H1 (cell line): Measurements from ENCODE around the gene ITPR1. TPM values are rescaled to one million over a fixed set of nuclear protein-coding genes. Genes with fewer than 3 reads are reported as not detected.

Experiments used
- CTCF ChIA-PET: fragments of 300-600 bp; sonication (Branson Sonifier 250); formaldehyde crosslinking; loops from one replicate; lab custom pipeline; 2021; ENCODE audit not compliant: partially characterized antibody; lab: Charles Lee
- POLR2A ChIA-PET: fragments of 300-600 bp; sonication (Branson Sonifier 250); formaldehyde crosslinking; loops from one replicate; lab custom pipeline; 2021; ENCODE audit warnings: inconsistent platforms; ENCODE audit not compliant: partially characterized antibody; lab: Charles Lee
- DNase-seq, 2 experiments: peaks; one replicate each; pipeline versions ENCODE4 v3.0.0 to v3.0.0-alpha.2; 2010 to 2022; ENCODE audit warnings: low spot score in 2 of 2, low read depth in 1 of 2, mixed read lengths in 1 of 2
- FAIRE-seq: peaks from 2 replicates; lab custom pipeline; 2011; peaks lifted over from hg19 to GRCh38; lab: Jason Lieb, UNC
- H2AFZ ChIP-seq: 2 replicates; pipeline ENCODE4 v1.8.1; 2012; ENCODE audit warnings: low read length, inconsistent platforms
- H2AK5ac ChIP-seq: 2 replicates; pipeline ENCODE4 v1.6.1; 2013; ENCODE audit warnings: low read depth, low read length
- H2BK120ac ChIP-seq: replicated peaks from 2 replicates; pipeline ENCODE3; 2013; ENCODE audit warnings: low read depth, low read length, inconsistent platforms
- H2BK12ac ChIP-seq: 2 replicates; pipeline ENCODE4 v1.6.1; 2013; ENCODE audit warnings: low read depth, low read length
- H2BK15ac ChIP-seq: 2 replicates; pipeline ENCODE4 v1.6.1; 2013; ENCODE audit warnings: low read length
- H2BK20ac ChIP-seq: 2 replicates; pipeline ENCODE4 v1.6.1; 2013; ENCODE audit warnings: low read length
- H2BK5ac ChIP-seq: 2 replicates; pipeline ENCODE4 v1.6.1; 2013; ENCODE audit warnings: low read depth, low read length
- H3K14ac ChIP-seq: 2 replicates; pipeline ENCODE4 v1.6.1; 2013; ENCODE audit warnings: inconsistent platforms; ENCODE audit not compliant: insufficient read length
- H3K18ac ChIP-seq: 2 replicates; pipeline ENCODE4 v1.6.1; 2013; ENCODE audit warnings: low read length; ENCODE audit errors: extremely low read depth
- H3K23ac ChIP-seq: 2 replicates; pipeline ENCODE4 v1.6.1; 2013; ENCODE audit warnings: inconsistent platforms; ENCODE audit not compliant: insufficient read length
- H3K23me2 ChIP-seq: 2 replicates; pipeline ENCODE4 v1.6.1; 2013; ENCODE audit warnings: low read depth, low read length
- H3K27ac ChIP-seq: 2 replicates; pipeline ENCODE4 v1.6.1; 2011; ENCODE audit warnings: low read depth, low read length, inconsistent platforms
- H3K27me3 ChIP-seq, 4 experiments: replicated peaks in 1 of 4; 1 replicate in 1 of 4; 2 replicates in 3 of 4; pipeline versions ENCODE4 v1.6.1 to v1.8.1; 2011 to 2013; ENCODE audit warnings: low read length in 3 of 4, mild to moderate bottlenecking in 3 of 4, inconsistent platforms in 2 of 4, mixed read lengths in 2 of 4, moderate library complexity in 1 of 4; ENCODE audit not compliant: control insufficient read depth in 3 of 4, insufficient read depth in 3 of 4; ENCODE audit errors: extremely low read depth in 1 of 4
- H3K36me3 ChIP-seq, 4 experiments: 2 replicates each; pipeline versions ENCODE4 v1.6.1 to v1.8.1; 2011 to 2013; ENCODE audit warnings: mild to moderate bottlenecking in 4 of 4, low read length in 3 of 4, moderate library complexity in 2 of 4, control low read depth in 1 of 4, inconsistent platforms in 1 of 4; ENCODE audit not compliant: insufficient read depth in 4 of 4, control insufficient read depth in 2 of 4
- H3K4ac ChIP-seq: replicated peaks from 2 replicates; pipeline ENCODE3; 2013; ENCODE audit warnings: low read length, low read depth, mixed read lengths, inconsistent platforms; ENCODE audit not compliant: insufficient read length
- H3K4me1 ChIP-seq, 4 experiments: replicated peaks in 1 of 4; 1 replicate in 1 of 4; 2 replicates in 3 of 4; pipeline versions ENCODE4 v1.6.1 to v1.8.1; 2011 to 2013; ENCODE audit warnings: low read length in 3 of 4, inconsistent platforms in 2 of 4, mixed read lengths in 1 of 4; ENCODE audit not compliant: insufficient read depth in 4 of 4, control insufficient read depth in 3 of 4
- H3K4me2 ChIP-seq, 2 experiments: 2 replicates each; pipeline versions ENCODE4 v1.6.1 to v1.8.1; 2011 to 2013; ENCODE audit warnings: low read depth in 2 of 2, low read length in 2 of 2, control low read depth in 1 of 2, inconsistent platforms in 1 of 2, mild to moderate bottlenecking in 1 of 2; ENCODE audit not compliant: insufficient read depth in 1 of 2
- H3K4me3 ChIP-seq, 4 experiments: fragments of 200-600, 300-600 bp in 1 of 4; sonication (generic), shearing (Covaris generic), sonication (Bioruptor Twin) in 1 of 4; 2 replicates each; pipeline versions ENCODE4 v1.5.1 to v1.8.1; 2011 to 2016; ENCODE audit warnings: low read length in 4 of 4, low read depth in 3 of 4, control low read depth in 2 of 4, inconsistent platforms in 2 of 4, mild to moderate bottlenecking in 2 of 4, mixed read lengths in 1 of 4, moderate library complexity in 1 of 4; ENCODE audit not compliant: insufficient read depth in 2 of 4; ENCODE audit errors: extremely low read depth in 1 of 4
- H3K56ac ChIP-seq: replicated peaks from 2 replicates; pipeline ENCODE3; 2013; ENCODE audit warnings: low read depth, mild to moderate bottlenecking, mixed read lengths, low read length, inconsistent platforms; ENCODE audit not compliant: insufficient read length
- H3K79me1 ChIP-seq: 2 replicates; pipeline ENCODE4 v1.6.1; 2013; ENCODE audit warnings: low read depth, low read length, control low read depth
- H3K79me2 ChIP-seq, 2 experiments: 2 replicates each; pipeline versions ENCODE4 v1.6.1 to v1.8.1; 2012 to 2013; ENCODE audit warnings: low read length in 2 of 2, mild to moderate bottlenecking in 2 of 2, inconsistent platforms in 1 of 2; ENCODE audit not compliant: insufficient read depth in 2 of 2, control insufficient read depth in 1 of 2
- H3K9ac ChIP-seq, 4 experiments: replicated peaks in 1 of 4; 1 replicate in 1 of 4; 2 replicates in 3 of 4; pipeline versions ENCODE4 v1.6.1 to v1.8.1; 2011 to 2013; ENCODE audit warnings: low read depth in 3 of 4, low read length in 3 of 4, control low read depth in 2 of 4, mild to moderate bottlenecking in 2 of 4, moderate library complexity in 2 of 4, inconsistent platforms in 1 of 4; ENCODE audit errors: extremely low read depth in 1 of 4
- H3K9me3 ChIP-seq, 2 experiments: 2 replicates each; pipeline versions ENCODE4 v1.6.1 to v1.8.1; 2012 to 2013; ENCODE audit warnings: mild to moderate bottlenecking in 2 of 2, moderate library complexity in 2 of 2, control low read depth in 1 of 2, inconsistent platforms in 1 of 2, low read depth in 1 of 2, low read length in 1 of 2, mixed read lengths in 1 of 2; ENCODE audit not compliant: insufficient read depth in 2 of 2
- H4K20me1 ChIP-seq, 2 experiments: replicated peaks in 1 of 2; 2 replicates each; pipeline versions ENCODE3 to v1.8.1; 2011 to 2013; ENCODE audit warnings: inconsistent platforms in 2 of 2, low read length in 2 of 2, mild to moderate bottlenecking in 1 of 2; ENCODE audit not compliant: insufficient read depth in 2 of 2, control insufficient read depth in 1 of 2
- H4K5ac ChIP-seq: 2 replicates; pipeline ENCODE4 v1.6.1; 2013; ENCODE audit warnings: low read length, low read depth, mixed read lengths, inconsistent platforms; ENCODE audit not compliant: insufficient read length
- H4K8ac ChIP-seq: 2 replicates; pipeline ENCODE4 v1.8.0; 2013; ENCODE audit warnings: mild to moderate bottlenecking, moderate library complexity, low read length, inconsistent platforms; ENCODE audit not compliant: insufficient read depth; ENCODE audit errors: extremely low read depth
- H4K91ac ChIP-seq: replicated peaks from 2 replicates; pipeline ENCODE3; 2013; ENCODE audit warnings: low read length, mixed read lengths, inconsistent platforms; ENCODE audit not compliant: insufficient read length
- CHD1 ChIP-seq: IDR thresholded peaks from 2 replicates; pipeline ENCODE4 v1.6.1; 2012; ENCODE audit warnings: low read depth, low read length, improper control_type of control experiment
- GABPA ChIP-seq: IDR thresholded peaks from 2 replicates; pipeline ENCODE4 v1.6.1; 2011; ENCODE audit warnings: mild to moderate bottlenecking, low read length, moderate library complexity, borderline replicate concordance; ENCODE audit not compliant: insufficient read depth
- GTF2F1 ChIP-seq: IDR thresholded peaks from 2 replicates; pipeline ENCODE4 v1.6.1; 2012; ENCODE audit warnings: low read depth, low read length, improper control_type of control experiment, borderline replicate concordance
- SAP30 ChIP-seq: fragments of 300-600 bp; sonication (generic); IDR thresholded peaks from 2 replicates; pipeline ENCODE4 v1.7.1; 2012; ENCODE audit warnings: low read length, moderate library complexity, mild to moderate bottlenecking, inconsistent platforms; ENCODE audit not compliant: insufficient read depth, insufficient replicate concordance
- TEAD4 ChIP-seq: IDR thresholded peaks from 2 replicates; pipeline ENCODE4 v1.6.1; 2012; ENCODE audit warnings: low read depth, low read length, inconsistent platforms, mixed read lengths
- USF2 ChIP-seq: IDR thresholded peaks from 2 replicates; pipeline ENCODE4 v1.6.1; 2011; ENCODE audit warnings: low read length, improper control_type of control experiment
- WGBS, 2 experiments: shearing (Covaris generic) in 1 of 2; methylation state at CpG; one replicate each; pipeline versions ENCODE4 v1.1.6 to v1.1.7; 2013 to 2015; ENCODE audit warnings: low lambda C conversion rate in 2 of 2, mixed read lengths in 2 of 2, inconsistent platforms in 1 of 2, low coverage in 1 of 2, missing lambda C conversion rate in 1 of 2; ENCODE audit not compliant: insufficient replicate concordance in 2 of 2, insufficient coverage in 1 of 2, insufficient read length in 1 of 2; ENCODE audit errors: extremely low coverage in 1 of 2, missing lambda C conversion rate in 1 of 2; 5-methylcytosine and 5-hydroxymethylcytosine counted together
- polyA plus RNA-seq, 7 experiments: library from polyadenylated mRNA; depleted of rRNA in 3 of 7; stranded (reverse) in 5 of 7; unstranded in 2 of 7; fragments of >200 nt in 5 of 7; fragments of 200-250 nt in 2 of 7; gene quantifications; 1 replicate in 5 of 7; 2 replicates in 1 of 7; 4 replicates in 1 of 7; pipeline versions ENCODE4 v1.2.1 to v1.2.3, GENCODE V29; 2011 to 2013; ENCODE audit warnings: missing spikeins in 2 of 7, mixed read lengths in 2 of 7
- total RNA-seq: library from RNA; stranded (reverse); fragmentation: NEBNext Ultra II Directional; extraction: Animal tissue kit (Norgen Biotek cat#: 25700); gene quantifications from 2 replicates; pipeline ENCODE4 v1.2.1, GENCODE V29; 2021
- TF ChIP-seq, protein P1 (sequence below), 3 experiments: IDR thresholded peaks; 1 replicate in 2 of 3; 2 replicates in 1 of 3; pipeline versions ENCODE4 v1.5.1 to v1.6.1; 2011; ENCODE audit warnings: low read length in 3 of 3, mild to moderate bottlenecking in 3 of 3, inconsistent platforms in 2 of 3, low read depth in 1 of 3, moderate library complexity in 1 of 3; ENCODE audit not compliant: insufficient read depth in 1 of 3; ENCODE audit errors: control extremely low read depth in 1 of 3

ITPR1 gene
- total and polyA plus RNA-seq, 2 of the 8 experiments (the other 6 are each of a cell fraction or from before 2014, with no cell fraction given) = 2.5 to 16.3 TPM

- Histone ChIP-seq H3K9me3 (no peaks in the 10 kb centered on the region), H2BK12ac (no peak overlapping the region), H3K4me3 (no peak overlapping the region), H4K8ac (no peak overlapping the region), H3K9ac (no peak overlapping the region), H3K27me3 (no peaks in the 10 kb centered on the region; a peak in 2 of 7 replicates), H3K4ac (no peak overlapping the region), H4K91ac (no peak overlapping the region), H3K79me1 (no peaks in the 10 kb centered on the region), H4K20me1 (peaks cover 0 to 2% of the 10 kb centered on the region in 2 experiments), H3K4me1 (peaks cover 0 to 4% (median 1%) of the 10 kb centered on the region in 4 experiments; a peak in 2 of 7 replicates), H3K56ac (no peak overlapping the region), H2BK120ac (no peak overlapping the region), H3K79me2 (no peaks in the 10 kb centered on the region; a peak in 1 of 4 replicates), H4K5ac (no peak overlapping the region), H3K18ac (no peak overlapping the region), H2AK5ac (no peak overlapping the region), H3K4me2 (no peak overlapping the region), H2BK20ac (no peak overlapping the region), H3K36me3 (no peaks in the 10 kb centered on the region), H2BK15ac (no peak overlapping the region), H2BK5ac (no peak overlapping the region), H3K27ac (no peak overlapping the region), H3K23ac (no peak overlapping the region), H3K14ac (no peak overlapping the region), H2AFZ (no peak overlapping the region), H3K23me2 (no peaks in the 10 kb centered on the region)
- DNase-seq (no peak), FAIRE-seq (no peak)
- CTCF ChIA-PET = interaction anchor here (0.7 to 2.1 kb wide), 6 partner anchors 10 to 653 kb away, joined by 3 to 6 read pairs (median 3); no protein-coding TSS in a partner anchor
- POLR2A ChIA-PET = interaction anchor here (1.6 to 8.6 kb wide), 2 partner anchors 15 to 41 kb away, joined by 3 to 91 read pairs; partner anchors contain the start of genes ITPR1 and SUMF1
- 81% methylated on average over 8 of the region's 8 CpGs; no CpG with 5 or more reads in 1 of the 2 experiments for WGBS, 2 experiments
- TF ChIP-seq USF2 (no peak), TEAD4 (no peak), CHD1 (no peak), GTF2F1 (no peak), GABPA (no peak), SAP30 (no peak)
- TF ChIP-seq, protein P1, sequence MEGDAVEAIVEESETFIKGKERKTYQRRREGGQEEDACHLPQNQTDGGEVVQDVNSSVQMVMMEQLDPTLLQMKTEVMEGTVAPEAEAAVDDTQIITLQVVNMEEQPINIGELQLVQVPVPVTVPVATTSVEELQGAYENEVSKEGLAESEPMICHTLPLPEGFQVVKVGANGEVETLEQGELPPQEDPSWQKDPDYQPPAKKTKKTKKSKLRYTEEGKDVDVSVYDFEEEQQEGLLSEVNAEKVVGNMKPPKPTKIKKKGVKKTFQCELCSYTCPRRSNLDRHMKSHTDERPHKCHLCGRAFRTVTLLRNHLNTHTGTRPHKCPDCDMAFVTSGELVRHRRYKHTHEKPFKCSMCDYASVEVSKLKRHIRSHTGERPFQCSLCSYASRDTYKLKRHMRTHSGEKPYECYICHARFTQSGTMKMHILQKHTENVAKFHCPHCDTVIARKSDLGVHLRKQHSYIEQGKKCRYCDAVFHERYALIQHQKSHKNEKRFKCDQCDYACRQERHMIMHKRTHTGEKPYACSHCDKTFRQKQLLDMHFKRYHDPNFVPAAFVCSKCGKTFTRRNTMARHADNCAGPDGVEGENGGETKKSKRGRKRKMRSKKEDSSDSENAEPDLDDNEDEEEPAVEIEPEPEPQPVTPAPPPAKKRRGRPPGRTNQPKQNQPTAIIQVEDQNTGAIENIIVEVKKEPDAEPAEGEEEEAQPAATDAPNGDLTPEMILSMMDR (IDR thresholded peaks at IDR 0.05; ENCODE audit: control extremely low read depth in 1 of 3, insufficient read depth in 1 of 3, low read depth in 1 of 3, low read length in 3 of 3) = no peak
Observed at GRCh38 chr3:4508048-4508981, 15.2 kb downstream of the ITPR1 start.
